ENCODE data around the gene MAST2. TPM values are rescaled to one million over a fixed set of nuclear protein-coding genes. Genes with fewer than 3 reads are reported as not detected.

Gene MAST2
- total RNA-seq, 2 donors from 2014 or later = 25.2 to 81.3 TPM

- TF ChIP-seq POLR2A (IDR thresholded peaks at IDR 0.05) = no peak
- TF ChIP-seq, protein P1, sequence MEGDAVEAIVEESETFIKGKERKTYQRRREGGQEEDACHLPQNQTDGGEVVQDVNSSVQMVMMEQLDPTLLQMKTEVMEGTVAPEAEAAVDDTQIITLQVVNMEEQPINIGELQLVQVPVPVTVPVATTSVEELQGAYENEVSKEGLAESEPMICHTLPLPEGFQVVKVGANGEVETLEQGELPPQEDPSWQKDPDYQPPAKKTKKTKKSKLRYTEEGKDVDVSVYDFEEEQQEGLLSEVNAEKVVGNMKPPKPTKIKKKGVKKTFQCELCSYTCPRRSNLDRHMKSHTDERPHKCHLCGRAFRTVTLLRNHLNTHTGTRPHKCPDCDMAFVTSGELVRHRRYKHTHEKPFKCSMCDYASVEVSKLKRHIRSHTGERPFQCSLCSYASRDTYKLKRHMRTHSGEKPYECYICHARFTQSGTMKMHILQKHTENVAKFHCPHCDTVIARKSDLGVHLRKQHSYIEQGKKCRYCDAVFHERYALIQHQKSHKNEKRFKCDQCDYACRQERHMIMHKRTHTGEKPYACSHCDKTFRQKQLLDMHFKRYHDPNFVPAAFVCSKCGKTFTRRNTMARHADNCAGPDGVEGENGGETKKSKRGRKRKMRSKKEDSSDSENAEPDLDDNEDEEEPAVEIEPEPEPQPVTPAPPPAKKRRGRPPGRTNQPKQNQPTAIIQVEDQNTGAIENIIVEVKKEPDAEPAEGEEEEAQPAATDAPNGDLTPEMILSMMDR (IDR thresholded peaks at IDR 0.05) = no peak
Observed at GRCh38 chr1:45767035-45767434, 36.4 kb upstream of the MAST2 start.

DNA sequence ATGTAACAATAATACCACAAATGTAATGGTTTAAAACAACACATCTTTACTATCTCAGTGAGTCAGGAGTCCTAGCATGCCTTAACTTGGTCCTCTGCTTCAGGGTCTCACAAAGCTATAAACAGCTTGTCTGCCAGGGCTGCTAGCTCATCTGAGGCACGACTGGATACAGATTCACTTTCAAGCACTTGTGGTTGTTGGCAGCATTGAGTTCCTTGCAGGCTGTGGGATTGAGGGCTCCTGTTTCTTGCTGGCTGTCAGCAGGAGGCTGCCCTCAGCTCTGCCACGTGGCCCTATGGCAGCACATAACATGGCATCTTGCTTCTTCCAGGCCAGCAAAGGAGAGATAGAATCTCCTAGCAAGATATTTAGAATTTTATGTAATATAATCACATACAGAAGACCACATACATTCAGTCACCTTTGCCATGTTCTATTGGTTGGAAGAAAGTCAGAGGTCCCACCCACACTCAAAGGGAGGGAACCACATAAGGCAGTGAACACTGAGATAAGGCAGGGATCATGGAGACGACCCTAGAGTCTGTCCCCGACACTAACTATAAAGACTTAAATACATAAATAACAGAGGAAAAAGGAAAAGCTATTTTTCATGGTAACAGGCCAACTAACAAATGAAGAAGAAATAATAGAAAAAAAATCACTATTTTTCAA lies 34.0 kb upstream of the MAST2 start:
- intact Hi-C loops (cut with DNase I) = no loop called here
- TF ChIP-seq POLR2AphosphoS5 (IDR thresholded peaks at IDR 0.05) (no peak), POLR2A (IDR thresholded peaks at IDR 0.05) (no peak)
- TF ChIP-seq, protein P1 (IDR thresholded peaks at IDR 0.05) = no peak
- Histone ChIP-seq H3K9me3 (no peaks in the 10 kb centered on the region), H3K36me3 (no peaks in the 10 kb centered on the region), H3K4me3 (no peak overlapping the region), H3K27ac (no peak overlapping the region), H3K27me3 (replicated peaks; ENCODE audit: insufficient read depth) (no peaks in the 10 kb centered on the region), H3K4me1 (replicated peaks) (no peaks in the 10 kb centered on the region)
- DNase-seq (ENCODE audit: low spot score) = no peak
- whole genome bisulfite sequencing = 44% methylated on average over 4 of the region's 4 CpGs

More at GRCh38 chr1:45767035-45767434, 36.4 kb upstream of the MAST2 start:
- no peak overlapping the region for H3K4me3 ChIP-seq
- H3K9me3 ChIP-seq = no peaks in the 10 kb centered on the region
- intact Hi-C loops (cut with DNase I) = no loop called here
- H3K27me3 ChIP-seq (replicated peaks; ENCODE audit: insufficient read depth) = no peaks in the 10 kb centered on the region
- no peak overlapping the region for H3K27ac ChIP-seq
- no peak for DNase-seq (ENCODE audit: low spot score)
- 49% methylated on average over 6 of the region's 6 CpGs for WGBS
- H3K4me1 ChIP-seq (replicated peaks) = no peaks in the 10 kb centered on the region
- H3K36me3 ChIP-seq = no peaks in the 10 kb centered on the region

- no peaks in the 10 kb centered on the region for H3K36me3 ChIP-seq
- TF ChIP-seq, protein P1 (IDR thresholded peaks at IDR 0.05) = no peak
- no peak for TF ChIP-seq POLR2AphosphoS5 (IDR thresholded peaks at IDR 0.05)
- TF ChIP-seq POLR2A (IDR thresholded peaks at IDR 0.05) = no peak
- intact Hi-C loops (cut with DNase I) = no loop called here
- no peaks in the 10 kb centered on the region for H3K9me3 ChIP-seq
- no peak overlapping the region for H3K27ac ChIP-seq
- no peaks in the 10 kb centered on the region for H3K4me1 ChIP-seq (replicated peaks)
- WGBS = 82% methylated on average over 3 of the region's 3 CpGs
- no peak overlapping the region for H3K4me3 ChIP-seq
- H3K27me3 ChIP-seq (replicated peaks; ENCODE audit: insufficient read depth) = no peaks in the 10 kb centered on the region
- no peak for DNase-seq (ENCODE audit: low spot score)
Observed at GRCh38 chr1:45772971-45773370, 30.4 kb upstream of the MAST2 start.

DNA sequence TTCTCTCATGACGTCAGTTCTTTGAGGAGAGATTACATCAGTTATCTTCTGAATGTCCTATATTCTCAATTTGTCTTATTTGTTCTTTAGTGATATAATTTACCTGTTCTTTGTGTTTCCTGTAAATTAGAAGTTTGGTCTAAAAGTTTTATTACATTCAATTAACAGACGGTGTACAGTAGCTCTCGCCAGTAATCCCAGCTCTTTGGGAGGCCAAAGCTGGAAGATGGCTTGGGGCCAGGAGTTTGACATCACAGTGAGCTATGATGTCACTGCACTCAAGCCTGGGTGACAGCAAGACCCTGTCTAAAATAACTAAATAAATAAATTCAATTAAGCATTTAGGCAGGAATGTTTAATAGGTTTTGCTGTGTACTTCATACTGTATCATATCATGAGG lies 27.6 kb upstream of the MAST2 start:
- intact Hi-C loops (cut with DNase I) = no loop called here

More for the DNA sequence above, 27.6 kb upstream of the MAST2 start:
- Histone ChIP-seq H3K27ac (no peak overlapping the region), H3K9me3 (no peaks in the 10 kb centered on the region), H3K27me3 (replicated peaks; ENCODE audit: insufficient read depth) (no peaks in the 10 kb centered on the region), H3K36me3 (no peaks in the 10 kb centered on the region), H3K4me1 (replicated peaks) (no peaks in the 10 kb centered on the region), H3K4me3 (no peak overlapping the region)
- DNase-seq (ENCODE audit: low spot score) = no peak
- WGBS = 55% methylated on average over 3 of the region's 3 CpGs
- TF ChIP-seq POLR2A (IDR thresholded peaks at IDR 0.05) (no peak), POLR2AphosphoS5 (IDR thresholded peaks at IDR 0.05) (no peak)
- TF ChIP-seq, protein P1 (IDR thresholded peaks at IDR 0.05) = no peak

Data from prostate gland (tissue), 2 donors.